PC-3 (cell line): ENCODE data around the gene SLC13A4.

Source experiments
- EZH2 ChIP-seq: fragments of 300-600 bp; sonication (generic); IDR thresholded peaks from one replicate; pipeline ENCODE4 v1.6.1; 2017; ENCODE audit warnings: antibody characterized with exemption, mild to moderate bottlenecking, low read length; ENCODE audit not compliant: unreplicated experiment
- EZH2phosphoT487 ChIP-seq: fragments of 300-600 bp; sonication (generic); IDR thresholded peaks from 2 replicates; pipeline ENCODE4 v1.6.1; 2018; ENCODE audit warnings: mild to moderate bottlenecking, antibody characterized with exemption, low read length, borderline replicate concordance
- TF ChIP-seq, protein P1 (sequence below): fragments of 300-600 bp; sonication (generic); conservative IDR thresholded peaks from 2 replicates; pipeline ENCODE4 v1.5.1; 2017; ENCODE audit warnings: antibody characterized with exemption, low read depth, mild to moderate bottlenecking, low read length

- TF ChIP-seq, protein P1, sequence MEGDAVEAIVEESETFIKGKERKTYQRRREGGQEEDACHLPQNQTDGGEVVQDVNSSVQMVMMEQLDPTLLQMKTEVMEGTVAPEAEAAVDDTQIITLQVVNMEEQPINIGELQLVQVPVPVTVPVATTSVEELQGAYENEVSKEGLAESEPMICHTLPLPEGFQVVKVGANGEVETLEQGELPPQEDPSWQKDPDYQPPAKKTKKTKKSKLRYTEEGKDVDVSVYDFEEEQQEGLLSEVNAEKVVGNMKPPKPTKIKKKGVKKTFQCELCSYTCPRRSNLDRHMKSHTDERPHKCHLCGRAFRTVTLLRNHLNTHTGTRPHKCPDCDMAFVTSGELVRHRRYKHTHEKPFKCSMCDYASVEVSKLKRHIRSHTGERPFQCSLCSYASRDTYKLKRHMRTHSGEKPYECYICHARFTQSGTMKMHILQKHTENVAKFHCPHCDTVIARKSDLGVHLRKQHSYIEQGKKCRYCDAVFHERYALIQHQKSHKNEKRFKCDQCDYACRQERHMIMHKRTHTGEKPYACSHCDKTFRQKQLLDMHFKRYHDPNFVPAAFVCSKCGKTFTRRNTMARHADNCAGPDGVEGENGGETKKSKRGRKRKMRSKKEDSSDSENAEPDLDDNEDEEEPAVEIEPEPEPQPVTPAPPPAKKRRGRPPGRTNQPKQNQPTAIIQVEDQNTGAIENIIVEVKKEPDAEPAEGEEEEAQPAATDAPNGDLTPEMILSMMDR = no peak
- TF ChIP-seq EZH2 (no peak), EZH2phosphoT487 (no peak)
Measured at GRCh38 chr7:135736586-135737305, 8.8 kb upstream of the SLC13A4 start.
